GM12878 (cell line): ENCODE results near the gene GSTT4. TPM values are rescaled to one million over a fixed set of nuclear protein-coding genes. Genes with fewer than 3 reads are reported as not detected.
"Not testable (repeated sequence)": the region's sequence is repeated elsewhere in the genome, so short reads cannot be mapped to it uniquely, and the experiment has no call there.

Experiments
- ATAC-seq: fragments of 200-7000 bp; cut with Tn5 transposase; 3 replicates; pipeline ENCODE4 v1.9.1; 2020; ENCODE audit warnings: mild to moderate bottlenecking, moderate library complexity
- BruUV-seq: library from RNA; stranded (reverse); fragments of 400-500 nt; replicated peaks from 2 replicates; lab custom pipeline; 2021; lab: Mats Ljungman, UMichigan
- CTCF ChIA-PET: fragments of 300-600 bp; sonication (Branson Sonifier 250); formaldehyde crosslinking; extraction: SDS; loops from one replicate; lab custom pipeline; 2021; ENCODE audit warnings: inconsistent platforms; lab: Yijun Ruan, JAX
- POLR2A ChIA-PET: fragments of 350-600 bp; formaldehyde crosslinking; extraction: SDS; loops from one replicate; lab custom pipeline; 2021; ENCODE audit warnings: inconsistent platforms; lab: Charles Lee
- RAD21 ChIA-PET: fragments of 300-600 bp; sonication (Branson Sonifier 250); formaldehyde crosslinking; loops from one replicate; lab custom pipeline; 2023; ENCODE audit warnings: antibody characterized with exemption; ENCODE audit not compliant: unreplicated experiment; lab: Charles Lee
- SMC1A ChIA-PET: fragments of 300-600 bp; sonication (Branson Sonifier 250); formaldehyde crosslinking; loops from one replicate; lab custom pipeline; 2023; ENCODE audit not compliant: unreplicated experiment, uncharacterized antibody; lab: Charles Lee
- DNase-seq: peaks from one replicate; pipeline ENCODE4 v3.0.0-alpha.2; 2011; ENCODE audit warnings: low read depth, low spot score
- FAIRE-seq: peaks from 3 replicates; lab custom pipeline; 2011; peaks lifted over from hg19 to GRCh38; lab: Jason Lieb, UNC
- H2AFZ ChIP-seq: 2 replicates; pipeline ENCODE4 v1.6.0; 2011; ENCODE audit warnings: low read depth, low read length, control low read depth; ENCODE audit not compliant: control insufficient read depth
- H3K27ac ChIP-seq: 2 replicates; pipeline ENCODE4 v1.5.1; 2011; ENCODE audit warnings: control low read depth; ENCODE audit not compliant: control insufficient read depth, insufficient read depth
- H3K27me3 ChIP-seq, 2 experiments: replicated peaks in 1 of 2; 2 replicates each; pipeline versions ENCODE4 v1.6.0 to v1.6.1; 2011; ENCODE audit warnings: low read length in 1 of 2; ENCODE audit not compliant: control insufficient read depth in 2 of 2, insufficient read depth in 2 of 2
- H3K36me3 ChIP-seq, 2 experiments: 2 replicates each; pipeline ENCODE4 v1.5.1; 2011; ENCODE audit warnings: low read length in 1 of 2; ENCODE audit not compliant: control insufficient read depth in 2 of 2, insufficient read depth in 2 of 2
- H3K4me1 ChIP-seq: 2 replicates; pipeline ENCODE4 v1.6.1; 2011; ENCODE audit warnings: mild to moderate bottlenecking, low read length, moderate library complexity, mixed read lengths; ENCODE audit not compliant: control insufficient read depth, insufficient read depth
- H3K4me2 ChIP-seq: 2 replicates; pipeline ENCODE4 v1.6.0; 2011; ENCODE audit warnings: control low read depth; ENCODE audit not compliant: control insufficient read depth, insufficient read depth
- H3K4me3 ChIP-seq: fragments of 200-600 bp; sonication (generic); 2 replicates; pipeline ENCODE4 v1.5.1; 2016
- H3K79me2 ChIP-seq: 2 replicates; pipeline ENCODE4 v1.6.0; 2011; ENCODE audit warnings: low read length; ENCODE audit not compliant: control insufficient read depth, insufficient read depth
- H3K9ac ChIP-seq: 2 replicates; pipeline ENCODE4 v1.8.0; 2011; ENCODE audit warnings: low read length, control low read depth, mixed read lengths; ENCODE audit not compliant: control insufficient read depth, insufficient read depth
- H3K9me3 ChIP-seq: replicated peaks from 3 replicates; pipeline ENCODE4 v1.5.1; 2011; ENCODE audit warnings: mild to moderate bottlenecking, low read length; ENCODE audit not compliant: control insufficient read depth, insufficient read depth
- H4K20me1 ChIP-seq: 2 replicates; pipeline ENCODE4 v1.6.0; 2011; ENCODE audit not compliant: control insufficient read depth, insufficient read depth
- FOXK2 ChIP-seq: fragments of 450-650 bp; IDR thresholded peaks from 2 replicates; pipeline ENCODE4 v1.6.1; 2017; ENCODE audit warnings: mild to moderate bottlenecking, moderate library complexity
- ZNF24 ChIP-seq: fragments of 450-650 bp; IDR thresholded peaks from 2 replicates; pipeline ENCODE4 v1.6.1; 2017; ENCODE audit warnings: antibody characterized with exemption, mild to moderate bottlenecking
- WGBS: methylation state at CpG from one replicate; pipeline ENCODE4 v1.1.6; 2016; ENCODE audit warnings: low lambda C conversion rate; ENCODE audit not compliant: insufficient replicate concordance, insufficient coverage; ENCODE audit errors: missing lambda C conversion rate; 5-methylcytosine and 5-hydroxymethylcytosine counted together
- in situ Hi-C: fragments of 300-500 bp; cut with MboI; formaldehyde crosslinking; loops from 9 replicates; pipeline ENCODE4 v1.14.3; 2018; ENCODE audit warnings: mixed read lengths
- intact Hi-C: fragments of 100-400 bp; cut with micrococcal nuclease; formaldehyde crosslinking; loops from one replicate; pipeline ENCODE4 v1.14.2; 2022; ENCODE audit not compliant: unreplicated experiment
- polyA plus RNA-seq, 11 experiments: library from polyadenylated mRNA; depleted of rRNA in 4 of 11; unstranded in 6 of 11; stranded (reverse) in 5 of 11; fragments of >200 nt; fragmentation: Nextera tagmentation in 4 of 11; fragmentation: Illumina TruSeq in 1 of 11; extraction: Ambion mirVana in 4 of 11; extraction: Trizol in 1 of 11; gene quantifications; 1 replicate in 1 of 11; 2 replicates in 10 of 11; pipeline versions ENCODE4 v1.2.1 to v1.2.3, GENCODE V29; 2011 to 2016; ENCODE audit warnings: inconsistent platforms in 2 of 11, missing spikeins in 2 of 11, low read depth in 1 of 11
- total RNA-seq, 4 experiments: library from RNA; depleted of rRNA in 3 of 4; stranded (reverse); fragments of >200 nt in 3 of 4; fragmentation: Illumina TruSeq in 1 of 4; extraction: Trizol in 1 of 4; gene quantifications; 2 replicates each; pipeline versions ENCODE4 v1.2.1 to v1.2.3, GENCODE V29; 2013 to 2021

GSTT4 gene
- total and polyA plus RNA-seq, 10 of the 15 experiments (the other 5 are each of a cell fraction or from before 2014, with no cell fraction given), result not detected

DNA sequence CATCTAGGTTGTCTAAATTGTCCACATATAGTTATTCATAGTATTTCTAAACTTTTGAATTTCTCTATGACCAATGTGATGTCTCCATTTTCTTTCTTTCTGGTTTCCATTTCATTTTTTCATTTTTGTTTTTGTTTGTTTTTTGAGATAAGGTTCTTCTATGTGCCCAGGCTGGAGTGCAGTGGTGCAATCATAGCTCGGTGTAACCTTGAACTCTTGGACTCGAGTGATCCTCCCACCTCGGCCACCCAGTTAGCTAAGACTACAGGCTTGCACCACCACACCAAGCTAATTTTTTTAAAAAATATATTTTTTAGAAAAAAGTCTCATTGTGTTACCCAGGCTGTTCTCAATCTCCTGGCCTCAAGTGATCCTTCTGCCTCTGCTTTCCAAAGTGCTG, 8.2 kb downstream of the GSTT4 start:
- ChIA-PET CTCF (no interaction called here), SMC1A (no interaction called here), POLR2A (no interaction called here), RAD21 (no interaction called here)
- Histone ChIP-seq H3K4me2 (no peak overlapping the region), H3K27me3 (no peaks in the 10 kb centered on the region), H3K79me2 (no peaks in the 10 kb centered on the region), H3K36me3 (no peaks in the 10 kb centered on the region), H3K4me3 (no peak overlapping the region), H3K4me1 (no peaks in the 10 kb centered on the region), H3K9me3 (no peaks in the 10 kb centered on the region), H4K20me1 (no peaks in the 10 kb centered on the region), H3K9ac (no peak overlapping the region), H2AFZ (no peak overlapping the region), H3K27ac (no peak overlapping the region)
- BruUV-seq, result no TSS peak
- in situ Hi-C loops (no loop called here), intact Hi-C loops (no loop called here)
- ATAC-seq (no peak), FAIRE-seq (no peak), DNase-seq (no peak)
- 88% methylated on average over 3 of the region's 3 CpGs for WGBS
- TF ChIP-seq ZNF24, result no peak
- TF ChIP-seq FOXK2, result no peak

DNA sequence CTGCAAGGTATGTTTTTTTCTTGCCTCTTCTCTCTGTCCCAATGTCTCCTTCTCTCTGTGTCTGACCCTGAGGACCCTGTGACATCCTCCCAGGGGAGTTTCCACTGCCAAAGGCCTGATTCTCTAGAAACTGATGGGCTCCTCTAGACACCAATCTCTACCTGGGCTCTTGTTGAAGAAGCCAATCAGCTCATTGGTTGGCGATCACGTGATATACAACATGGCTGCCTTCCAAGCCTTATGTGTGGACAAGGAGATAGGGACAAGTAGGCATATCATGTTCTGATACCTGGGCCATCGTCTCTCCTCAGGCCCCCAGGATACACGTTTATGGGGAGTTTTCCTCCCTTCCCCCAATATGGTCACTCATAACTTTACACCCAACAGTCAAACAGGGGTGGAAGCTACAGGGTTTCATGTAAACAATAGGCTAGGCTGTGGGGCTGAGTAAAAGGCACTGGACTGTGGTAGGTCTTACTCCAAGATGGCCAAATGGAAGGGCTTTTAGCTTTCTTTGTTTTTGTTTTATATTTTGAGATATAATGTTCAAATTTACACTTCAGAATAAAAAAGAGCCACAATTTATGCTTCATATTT, 11.6 kb downstream of the GSTT4 start:
- H3K4me3 ChIP-seq, H4K20me1 ChIP-seq, DNase-seq, SMC1A ChIA-PET, intact Hi-C loops, H3K36me3 ChIP-seq, H3K79me2 ChIP-seq, H3K27me3 ChIP-seq, BruUV-seq, H3K9ac ChIP-seq, RAD21 ChIA-PET, H3K27ac ChIP-seq, H3K4me2 ChIP-seq, H3K9me3 ChIP-seq, H2AFZ ChIP-seq, CTCF ChIA-PET, H3K4me1 ChIP-seq, in situ Hi-C loops, FAIRE-seq: not testable (repeated sequence)
- peak; percentile 25; the same call in 1 of the 3 replicates for ATAC-seq
- POLR2A ChIA-PET, result interaction anchor here (0.6 kb wide), 1 partner anchor 516 kb away, joined by 5 read pairs; no protein-coding TSS in a partner anchor
- 28% methylated on average over 4 of the region's 4 CpGs for WGBS

DNA sequence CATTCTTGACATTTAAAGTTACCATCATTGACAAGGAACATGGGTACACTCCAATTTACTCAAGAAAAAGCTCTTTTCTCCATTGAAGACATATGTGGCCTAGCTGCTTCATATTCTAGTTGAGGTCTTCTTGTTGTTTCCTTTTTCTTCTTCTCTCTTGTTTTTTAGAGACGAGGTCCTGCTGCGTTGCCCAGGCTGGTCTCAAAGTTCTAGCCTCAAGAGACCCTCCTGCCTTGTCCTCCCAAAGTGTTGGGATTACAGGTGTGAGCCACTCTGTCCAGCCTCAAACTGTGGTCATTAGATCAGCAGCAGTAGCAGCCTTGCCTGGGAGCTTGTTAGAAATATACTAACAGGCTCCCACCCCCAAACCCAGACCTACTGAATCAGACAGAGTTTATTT, 12.2 kb downstream of the GSTT4 start:
- FAIRE-seq, H3K79me2 ChIP-seq, H3K4me1 ChIP-seq, H3K36me3 ChIP-seq, H3K4me2 ChIP-seq, ATAC-seq, BruUV-seq, H2AFZ ChIP-seq, DNase-seq, POLR2A ChIA-PET, intact Hi-C loops, CTCF ChIA-PET, H3K4me3 ChIP-seq, H3K27ac ChIP-seq, H4K20me1 ChIP-seq, SMC1A ChIA-PET, H3K9ac ChIP-seq, in situ Hi-C loops, H3K9me3 ChIP-seq, RAD21 ChIA-PET, H3K27me3 ChIP-seq: not testable (repeated sequence)
- WGBS, result 45% methylated on average over 2 of the region's 2 CpGs
